ENCODE measurements around the gene HDGF.

DNA sequence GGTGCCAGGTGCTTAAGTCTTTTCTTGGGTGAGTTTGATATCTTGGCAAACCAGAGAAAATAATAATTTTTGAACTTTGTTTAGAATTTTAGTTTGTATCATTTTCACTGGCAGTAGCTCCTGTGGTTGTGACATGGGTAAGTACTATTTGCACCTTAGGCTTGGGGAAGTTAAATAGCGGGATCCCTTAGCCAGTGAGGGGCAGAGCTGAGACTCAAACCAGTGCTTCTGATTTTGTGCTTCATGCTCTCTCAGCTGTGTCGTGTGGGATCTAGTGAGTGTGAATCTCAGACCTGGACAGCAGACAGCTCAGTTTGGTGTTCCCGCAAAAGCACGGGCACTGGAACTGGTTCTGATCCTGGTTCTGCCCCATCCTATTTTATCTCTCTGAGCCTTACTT lies 25.5 kb upstream of the HDGF start:
- TF ChIP-seq, protein P1, sequence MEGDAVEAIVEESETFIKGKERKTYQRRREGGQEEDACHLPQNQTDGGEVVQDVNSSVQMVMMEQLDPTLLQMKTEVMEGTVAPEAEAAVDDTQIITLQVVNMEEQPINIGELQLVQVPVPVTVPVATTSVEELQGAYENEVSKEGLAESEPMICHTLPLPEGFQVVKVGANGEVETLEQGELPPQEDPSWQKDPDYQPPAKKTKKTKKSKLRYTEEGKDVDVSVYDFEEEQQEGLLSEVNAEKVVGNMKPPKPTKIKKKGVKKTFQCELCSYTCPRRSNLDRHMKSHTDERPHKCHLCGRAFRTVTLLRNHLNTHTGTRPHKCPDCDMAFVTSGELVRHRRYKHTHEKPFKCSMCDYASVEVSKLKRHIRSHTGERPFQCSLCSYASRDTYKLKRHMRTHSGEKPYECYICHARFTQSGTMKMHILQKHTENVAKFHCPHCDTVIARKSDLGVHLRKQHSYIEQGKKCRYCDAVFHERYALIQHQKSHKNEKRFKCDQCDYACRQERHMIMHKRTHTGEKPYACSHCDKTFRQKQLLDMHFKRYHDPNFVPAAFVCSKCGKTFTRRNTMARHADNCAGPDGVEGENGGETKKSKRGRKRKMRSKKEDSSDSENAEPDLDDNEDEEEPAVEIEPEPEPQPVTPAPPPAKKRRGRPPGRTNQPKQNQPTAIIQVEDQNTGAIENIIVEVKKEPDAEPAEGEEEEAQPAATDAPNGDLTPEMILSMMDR (IDR thresholded peaks at IDR 0.05; ENCODE audit: poor library complexity): no peak
- TF ChIP-seq EZH2 (IDR thresholded peaks at IDR 0.05; ENCODE audit: borderline replicate concordance) (no peak), EZH2phosphoT487 (IDR thresholded peaks at IDR 0.05; ENCODE audit: low read depth, severe bottlenecking, unreplicated experiment) (no peak)

Data from hepatocyte (in vitro differentiated cells).